ENCODE data around the gene ZDHHC14.
A peak's percentile ranks its signal among the peaks of the same experiment; 100 is the strongest.

Gene ZDHHC14

DNA sequence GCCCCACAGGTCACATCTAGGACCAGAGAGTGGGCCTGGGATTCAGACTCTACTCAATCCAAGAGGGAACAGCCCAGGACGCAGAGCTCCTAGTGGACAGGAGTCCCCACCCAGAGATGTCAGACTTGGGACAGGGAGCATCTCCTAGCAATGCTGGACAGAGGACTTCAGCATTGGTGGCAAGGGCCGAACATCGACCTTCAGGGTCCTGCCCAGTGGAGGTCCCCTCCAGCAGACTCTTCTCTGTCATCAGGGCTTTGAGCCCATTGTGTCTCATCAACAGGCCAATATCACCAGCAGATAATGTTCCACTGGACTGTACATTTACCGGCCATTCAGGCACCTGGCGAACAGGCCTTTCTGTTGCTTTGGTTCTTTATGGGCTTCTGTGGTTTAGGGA is 282.3 kb downstream of the ZDHHC14 start:
- no peak overlapping the region for H3K4me3 ChIP-seq (replicated peaks; ENCODE audit: low read depth, low read length)
- TF ChIP-seq, protein P1, sequence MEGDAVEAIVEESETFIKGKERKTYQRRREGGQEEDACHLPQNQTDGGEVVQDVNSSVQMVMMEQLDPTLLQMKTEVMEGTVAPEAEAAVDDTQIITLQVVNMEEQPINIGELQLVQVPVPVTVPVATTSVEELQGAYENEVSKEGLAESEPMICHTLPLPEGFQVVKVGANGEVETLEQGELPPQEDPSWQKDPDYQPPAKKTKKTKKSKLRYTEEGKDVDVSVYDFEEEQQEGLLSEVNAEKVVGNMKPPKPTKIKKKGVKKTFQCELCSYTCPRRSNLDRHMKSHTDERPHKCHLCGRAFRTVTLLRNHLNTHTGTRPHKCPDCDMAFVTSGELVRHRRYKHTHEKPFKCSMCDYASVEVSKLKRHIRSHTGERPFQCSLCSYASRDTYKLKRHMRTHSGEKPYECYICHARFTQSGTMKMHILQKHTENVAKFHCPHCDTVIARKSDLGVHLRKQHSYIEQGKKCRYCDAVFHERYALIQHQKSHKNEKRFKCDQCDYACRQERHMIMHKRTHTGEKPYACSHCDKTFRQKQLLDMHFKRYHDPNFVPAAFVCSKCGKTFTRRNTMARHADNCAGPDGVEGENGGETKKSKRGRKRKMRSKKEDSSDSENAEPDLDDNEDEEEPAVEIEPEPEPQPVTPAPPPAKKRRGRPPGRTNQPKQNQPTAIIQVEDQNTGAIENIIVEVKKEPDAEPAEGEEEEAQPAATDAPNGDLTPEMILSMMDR (IDR thresholded peaks at IDR 0.05; ENCODE audit: low read depth, low read length, missing control alignments), result no peak
- DNase-seq (ENCODE audit: extremely low read depth, low read depth), result no peak

DNA sequence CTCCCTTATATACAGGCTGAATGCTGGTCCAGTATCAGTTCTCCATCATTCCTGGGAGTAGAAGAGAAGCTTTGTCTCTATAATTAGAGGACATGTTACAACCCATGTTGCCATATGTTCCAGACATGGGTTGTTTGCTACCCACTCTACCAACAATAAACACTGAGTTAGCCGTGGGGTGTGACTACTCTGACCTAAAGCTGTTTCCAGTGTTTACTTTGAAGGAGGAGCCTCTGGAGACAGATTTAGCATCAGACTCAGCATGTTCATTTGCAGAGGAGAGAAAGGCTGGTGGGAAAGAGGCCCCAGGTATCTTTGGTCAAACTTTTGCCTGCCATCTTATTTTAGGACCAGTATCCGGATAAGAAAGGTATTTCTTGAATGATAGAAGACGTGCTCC is 284.2 kb downstream of the ZDHHC14 start:
- TF ChIP-seq, protein P1 (IDR thresholded peaks at IDR 0.05; ENCODE audit: low read depth, low read length, missing control alignments), result no peak
- DNase-seq (ENCODE audit: extremely low read depth, low read depth), result no peak
- H3K4me3 ChIP-seq (replicated peaks; ENCODE audit: low read depth, low read length), result no peak overlapping the region

DNA sequence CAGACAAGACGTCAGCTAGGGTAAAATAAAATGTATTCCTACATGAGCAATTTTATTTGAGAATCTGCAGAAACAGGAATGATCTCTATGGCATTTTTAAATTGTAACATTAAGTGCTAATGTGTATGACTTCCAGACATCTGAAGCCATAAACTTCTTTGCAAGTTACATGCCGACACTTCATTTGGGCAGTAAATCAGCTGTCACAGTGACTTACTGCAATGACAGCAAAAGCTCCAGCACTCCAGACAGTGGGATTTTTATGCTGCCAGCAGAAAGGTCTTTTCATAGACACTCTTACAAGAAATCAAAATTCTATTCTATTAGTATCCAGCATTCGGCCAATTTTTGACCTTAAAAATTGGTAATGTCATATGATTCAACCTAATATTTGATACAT is 285.7 kb downstream of the ZDHHC14 start:
- H3K4me3 ChIP-seq (replicated peaks; ENCODE audit: low read depth, low read length), result no peak overlapping the region
- TF ChIP-seq, protein P1 (IDR thresholded peaks at IDR 0.05; ENCODE audit: low read depth, low read length, missing control alignments), result no peak
- no peak for DNase-seq (ENCODE audit: extremely low read depth, low read depth)

DNA sequence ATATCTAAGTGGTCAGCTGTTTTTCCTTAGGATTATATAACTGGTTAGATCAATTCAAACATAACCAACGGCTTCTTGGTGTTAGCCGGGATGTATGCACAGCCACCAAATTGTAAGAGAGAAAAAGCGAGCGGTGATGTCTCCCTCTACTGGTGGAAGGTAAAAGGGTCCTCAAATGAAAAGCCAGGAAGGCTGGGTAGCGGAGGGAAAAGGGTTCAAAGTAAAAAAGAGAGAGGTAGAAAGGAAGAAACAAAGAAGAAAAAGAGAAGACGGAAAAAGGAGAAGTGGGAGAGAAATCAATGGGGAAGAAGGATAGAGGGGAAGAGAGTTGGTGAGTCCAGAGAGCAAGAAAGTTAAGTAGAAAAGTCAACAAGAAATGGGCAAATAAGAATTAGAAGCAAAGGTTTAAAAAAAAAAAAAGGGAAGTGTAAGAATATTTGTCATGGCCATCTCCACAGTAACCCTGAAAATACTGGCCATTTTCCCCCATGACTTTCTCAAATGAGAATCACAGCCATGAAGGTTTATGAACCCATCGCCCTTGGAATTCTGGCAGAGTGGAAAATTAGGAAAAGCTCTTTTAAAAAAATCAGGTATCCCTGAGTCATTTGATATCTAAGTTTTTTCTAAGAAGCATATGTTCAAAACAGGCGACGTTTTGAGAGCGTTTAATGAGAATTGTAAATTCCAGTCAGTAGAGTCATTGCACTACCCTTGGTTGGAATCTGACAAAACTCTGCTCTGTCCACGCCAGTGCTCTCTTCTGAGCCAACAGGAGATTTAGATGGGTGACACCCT is 286.4 kb downstream of the ZDHHC14 start:
- TF ChIP-seq, protein P1 (IDR thresholded peaks at IDR 0.05; ENCODE audit: low read depth, low read length, missing control alignments), result peak; percentile 86
- DNase-seq (ENCODE audit: extremely low read depth, low read depth), result peak; percentile 56
- H3K4me3 ChIP-seq (replicated peaks; ENCODE audit: low read depth, low read length), result no peak overlapping the region

DNA sequence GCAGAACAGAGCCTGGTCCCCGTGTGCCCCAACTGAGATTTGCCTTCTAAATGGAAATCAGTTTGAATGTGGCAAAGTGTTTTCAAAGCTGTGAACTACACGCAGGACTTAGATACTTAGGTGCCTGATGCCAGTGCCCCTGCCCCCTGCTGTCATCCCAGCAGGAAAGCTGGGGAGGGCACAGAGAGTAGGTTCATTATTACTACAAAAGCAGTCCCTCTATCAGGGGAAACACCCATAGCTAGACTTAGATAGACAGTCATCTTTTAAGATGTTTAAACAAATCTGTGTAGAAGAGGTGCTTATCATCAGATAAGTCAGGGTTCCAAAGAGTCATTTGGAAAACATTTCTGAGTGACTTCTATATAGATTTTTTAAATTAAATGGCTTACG is 287.0 kb downstream of the ZDHHC14 start:
- DNase-seq (ENCODE audit: extremely low read depth, low read depth), result no peak
- TF ChIP-seq, protein P1 (IDR thresholded peaks at IDR 0.05; ENCODE audit: low read depth, low read length, missing control alignments), result no peak
- H3K4me3 ChIP-seq (replicated peaks; ENCODE audit: low read depth, low read length), result no peak overlapping the region

DNA sequence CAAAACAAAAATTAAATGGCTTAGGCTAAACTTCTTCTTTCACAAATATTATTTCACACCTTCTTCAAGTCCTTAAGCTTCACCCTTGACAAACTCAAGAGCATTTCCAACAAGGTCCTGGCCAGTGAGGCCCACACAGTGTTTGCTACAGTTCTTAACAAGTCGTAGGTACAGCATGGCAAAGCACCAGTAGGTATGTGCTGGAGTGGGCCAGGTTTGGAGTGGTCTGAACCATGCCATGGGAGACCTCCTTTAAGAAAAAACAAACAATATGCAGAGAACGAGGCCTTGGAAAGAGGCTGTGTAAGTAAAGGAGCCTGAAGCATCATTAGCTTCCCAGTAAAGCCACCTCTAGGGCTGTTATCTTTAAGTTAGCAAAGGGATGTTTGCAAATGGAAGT is 287.7 kb downstream of the ZDHHC14 start:
- no peak for DNase-seq (ENCODE audit: extremely low read depth, low read depth)
- TF ChIP-seq, protein P1 (IDR thresholded peaks at IDR 0.05; ENCODE audit: low read depth, low read length, missing control alignments), result no peak

DNA sequence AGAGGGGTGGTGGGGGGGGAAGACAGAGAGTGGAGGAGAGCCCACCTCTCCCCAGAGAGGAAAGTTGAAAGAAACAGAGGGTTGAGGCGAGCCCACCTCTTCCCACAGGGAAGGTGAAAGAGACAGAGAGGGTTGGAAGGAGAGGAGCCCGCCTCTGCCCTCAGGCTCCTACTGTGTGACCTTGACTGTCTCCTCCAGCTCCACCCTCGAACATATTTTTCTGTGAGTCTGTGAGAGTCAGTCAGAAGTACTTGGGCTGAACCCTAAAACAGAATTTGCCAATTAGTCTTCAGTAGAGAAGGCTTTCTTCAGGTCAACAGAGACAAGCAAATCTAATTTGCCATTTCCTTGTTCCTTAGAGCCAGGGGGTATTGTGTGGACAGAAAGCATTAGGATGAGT is 288.3 kb downstream of the ZDHHC14 start:
- no peak overlapping the region for H3K4me3 ChIP-seq (replicated peaks; ENCODE audit: low read depth, low read length)
- TF ChIP-seq, protein P1 (IDR thresholded peaks at IDR 0.05; ENCODE audit: low read depth, low read length, missing control alignments), result no peak
- DNase-seq (ENCODE audit: extremely low read depth, low read depth), result no peak

More for the DNA sequence above, 287.7 kb downstream of the ZDHHC14 start:
- H3K4me3 ChIP-seq (replicated peaks; ENCODE audit: low read depth, low read length), result no peak overlapping the region

Measured in HFF-Myc (cell line).